ENCODE data around the gene SPINT2.

Gene SPINT2

DNA sequence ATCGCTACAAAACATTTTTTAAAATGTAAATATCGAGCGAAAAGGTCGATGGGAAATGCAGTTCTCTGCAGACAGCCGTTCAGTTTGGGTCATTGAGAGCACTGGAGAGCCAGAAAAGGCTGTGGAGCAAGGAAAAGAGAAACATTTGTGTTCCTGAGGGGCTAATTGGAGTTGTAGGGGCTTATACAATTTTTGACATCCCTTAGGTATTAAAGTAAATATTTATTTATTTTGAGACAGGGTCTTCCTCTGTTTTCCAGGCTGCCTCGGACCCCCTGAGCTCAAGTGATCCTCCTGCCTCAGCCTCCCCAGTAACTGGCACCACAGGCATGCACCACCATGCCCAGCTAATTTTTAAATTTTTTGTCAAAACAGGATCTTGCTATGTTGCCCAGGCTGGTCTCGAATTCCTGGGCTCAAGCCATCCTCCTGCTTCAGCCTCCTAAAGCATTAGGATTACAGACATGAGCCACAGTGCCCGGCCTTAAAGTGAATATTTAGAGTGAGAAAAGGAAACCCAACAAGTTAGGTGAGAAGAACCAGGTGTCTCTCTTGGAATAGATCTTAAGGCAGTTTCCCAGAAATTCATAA is 52.2 kb downstream of the SPINT2 start:
- TF ChIP-seq, protein P1, sequence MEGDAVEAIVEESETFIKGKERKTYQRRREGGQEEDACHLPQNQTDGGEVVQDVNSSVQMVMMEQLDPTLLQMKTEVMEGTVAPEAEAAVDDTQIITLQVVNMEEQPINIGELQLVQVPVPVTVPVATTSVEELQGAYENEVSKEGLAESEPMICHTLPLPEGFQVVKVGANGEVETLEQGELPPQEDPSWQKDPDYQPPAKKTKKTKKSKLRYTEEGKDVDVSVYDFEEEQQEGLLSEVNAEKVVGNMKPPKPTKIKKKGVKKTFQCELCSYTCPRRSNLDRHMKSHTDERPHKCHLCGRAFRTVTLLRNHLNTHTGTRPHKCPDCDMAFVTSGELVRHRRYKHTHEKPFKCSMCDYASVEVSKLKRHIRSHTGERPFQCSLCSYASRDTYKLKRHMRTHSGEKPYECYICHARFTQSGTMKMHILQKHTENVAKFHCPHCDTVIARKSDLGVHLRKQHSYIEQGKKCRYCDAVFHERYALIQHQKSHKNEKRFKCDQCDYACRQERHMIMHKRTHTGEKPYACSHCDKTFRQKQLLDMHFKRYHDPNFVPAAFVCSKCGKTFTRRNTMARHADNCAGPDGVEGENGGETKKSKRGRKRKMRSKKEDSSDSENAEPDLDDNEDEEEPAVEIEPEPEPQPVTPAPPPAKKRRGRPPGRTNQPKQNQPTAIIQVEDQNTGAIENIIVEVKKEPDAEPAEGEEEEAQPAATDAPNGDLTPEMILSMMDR (IDR thresholded peaks at IDR 0.05; ENCODE audit: extremely low read depth, insufficient read depth, missing control alignments), result no peak
- DNase-seq (ENCODE audit: low spot score), result peak; percentile 53
- in situ Hi-C loops (cut with MboI; ENCODE audit: low pct_unique_long_range_greater_than_20kb, low sequenced_read_pairs, unreplicated experiment), result no loop called here

DNA sequence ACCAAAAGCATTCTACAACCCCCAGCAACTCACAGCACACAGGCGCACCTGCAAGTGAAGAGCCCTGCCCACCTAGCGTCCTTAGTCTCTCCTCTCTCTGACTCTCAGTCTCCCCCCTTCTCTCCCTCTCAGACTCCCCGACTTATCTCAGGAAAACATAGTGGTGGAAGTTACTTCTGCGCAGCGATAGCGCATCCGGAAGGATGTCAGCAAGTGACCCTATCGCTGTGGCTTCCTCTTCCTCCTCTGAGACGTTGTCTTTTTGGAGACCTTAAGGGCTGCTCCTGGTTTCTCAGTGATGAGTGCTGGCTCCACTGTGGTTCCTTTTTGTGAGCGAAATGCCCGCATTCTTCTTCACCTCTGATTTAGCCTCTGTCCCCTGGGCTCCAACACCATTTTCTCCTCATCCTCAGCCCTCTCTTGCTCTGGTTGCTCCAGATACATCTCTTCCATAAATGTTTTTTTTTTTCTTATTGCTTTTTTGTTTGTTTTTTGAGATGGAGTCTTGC is 52.8 kb downstream of the SPINT2 start:
- in situ Hi-C loops (cut with MboI; ENCODE audit: low pct_unique_long_range_greater_than_20kb, low sequenced_read_pairs, unreplicated experiment), result no loop called here
- DNase-seq (ENCODE audit: low spot score), result no peak

DNA sequence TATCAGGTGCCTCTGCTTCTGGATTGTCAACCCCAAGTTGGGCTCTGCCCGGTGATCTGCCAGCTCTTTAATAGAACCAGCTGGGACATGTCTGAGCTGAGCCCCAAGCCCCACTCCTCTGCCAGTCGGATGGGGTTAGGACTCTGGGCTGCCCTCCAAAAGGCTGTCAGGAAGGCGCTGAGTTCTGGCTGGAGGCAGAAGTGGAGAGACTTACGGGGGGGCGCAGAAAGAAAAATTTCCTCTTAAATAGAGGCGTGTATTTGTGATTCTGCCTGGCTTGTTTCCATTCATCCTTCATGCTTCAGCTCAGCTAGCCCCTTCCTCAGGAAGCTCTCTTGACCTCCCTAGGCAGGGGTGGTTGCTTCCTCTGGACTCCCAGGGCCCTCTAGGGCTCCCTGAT is 54.3 kb downstream of the SPINT2 start:
- in situ Hi-C loops (cut with MboI; ENCODE audit: low pct_unique_long_range_greater_than_20kb, low sequenced_read_pairs, unreplicated experiment), result no loop called here
- TF ChIP-seq, protein P1 (IDR thresholded peaks at IDR 0.05; ENCODE audit: extremely low read depth, insufficient read depth, missing control alignments), result no peak
- no peak for DNase-seq (ENCODE audit: low spot score)

More for the DNA sequence above, 52.8 kb downstream of the SPINT2 start:
- TF ChIP-seq, protein P1 (IDR thresholded peaks at IDR 0.05; ENCODE audit: extremely low read depth, insufficient read depth, missing control alignments), result no peak

DNA sequence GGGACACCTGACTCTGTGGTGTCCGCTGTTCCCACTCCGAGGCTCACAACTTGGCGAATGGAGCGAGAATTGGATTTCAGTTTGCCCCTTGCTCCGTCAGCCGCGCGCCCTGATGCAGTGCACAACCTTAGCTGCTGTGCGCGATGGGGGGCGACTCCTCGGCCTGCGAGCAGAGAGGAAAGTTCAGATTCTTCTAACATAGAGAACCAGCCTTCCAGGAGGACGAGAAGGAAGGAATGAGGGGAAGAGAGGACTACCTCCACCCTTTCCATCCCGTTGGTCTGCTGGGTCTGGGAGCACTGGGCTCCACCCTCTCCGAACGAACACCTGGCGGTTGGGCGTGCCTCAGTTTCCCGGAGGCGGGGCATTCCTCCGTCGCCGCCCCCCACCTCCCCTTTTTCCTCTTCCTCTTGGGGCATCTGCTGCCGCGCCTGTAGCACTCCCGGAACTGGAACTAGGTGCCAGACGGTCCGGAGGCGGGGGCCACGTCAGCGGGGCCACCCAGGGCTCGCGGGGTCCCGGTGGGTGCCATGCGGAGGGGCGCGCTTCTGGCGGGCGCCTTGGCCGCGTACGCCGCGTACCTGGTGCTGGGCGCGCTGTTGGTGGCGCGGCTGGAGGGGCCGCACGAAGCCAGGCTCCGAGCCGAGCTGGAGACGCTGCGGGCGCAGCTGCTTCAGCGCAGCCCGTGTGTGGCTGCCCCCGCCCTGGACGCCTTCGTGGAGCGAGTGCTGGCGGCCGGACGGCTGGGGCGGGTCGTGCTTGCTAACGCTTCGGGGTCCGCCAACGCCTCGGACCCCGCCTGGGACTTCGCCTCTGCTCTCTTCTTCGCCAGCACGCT is 55.3 kb downstream of the SPINT2 start, which contains the start of gene KCNK6:
KCNK6 (plus strand) TSS at position 425 of the 838 bp plus-strand sequence; CDS start at position 531, 106 bp downstream.
- TF ChIP-seq, protein P1 (IDR thresholded peaks at IDR 0.05; ENCODE audit: extremely low read depth, insufficient read depth, missing control alignments), result no peak
- in situ Hi-C loops (cut with MboI; ENCODE audit: low pct_unique_long_range_greater_than_20kb, low sequenced_read_pairs, unreplicated experiment), result loop anchor here (10.0 kb wide), 1 partner anchor 85 kb away; no protein-coding TSS in a partner anchor
- DNase-seq (ENCODE audit: low spot score), result no peak

DNA sequence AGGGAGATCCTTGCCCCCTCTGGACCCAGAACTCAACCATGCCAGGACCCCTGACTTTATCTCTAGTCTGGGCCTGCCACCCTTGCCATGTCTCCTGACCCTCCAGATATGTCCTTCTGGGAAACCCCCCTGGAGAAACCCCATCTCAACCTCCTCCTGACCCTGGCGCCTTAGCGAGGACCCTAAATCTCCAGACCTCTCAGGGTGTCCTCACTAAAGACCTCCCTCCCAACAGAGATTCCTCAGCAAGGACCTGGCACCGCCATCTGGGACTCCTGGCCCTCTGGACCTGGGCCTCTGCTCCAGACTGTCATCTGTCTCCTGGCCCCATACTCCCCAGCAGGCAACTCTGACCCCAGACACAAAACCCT is 56.6 kb downstream of the SPINT2 start:
- TF ChIP-seq, protein P1 (IDR thresholded peaks at IDR 0.05; ENCODE audit: extremely low read depth, insufficient read depth, missing control alignments), result no peak
- no peak for DNase-seq (ENCODE audit: low spot score)
- in situ Hi-C loops (cut with MboI; ENCODE audit: low pct_unique_long_range_greater_than_20kb, low sequenced_read_pairs, unreplicated experiment), result loop anchor here (10.0 kb wide), 1 partner anchor 86 kb away; no protein-coding TSS in a partner anchor

DNA sequence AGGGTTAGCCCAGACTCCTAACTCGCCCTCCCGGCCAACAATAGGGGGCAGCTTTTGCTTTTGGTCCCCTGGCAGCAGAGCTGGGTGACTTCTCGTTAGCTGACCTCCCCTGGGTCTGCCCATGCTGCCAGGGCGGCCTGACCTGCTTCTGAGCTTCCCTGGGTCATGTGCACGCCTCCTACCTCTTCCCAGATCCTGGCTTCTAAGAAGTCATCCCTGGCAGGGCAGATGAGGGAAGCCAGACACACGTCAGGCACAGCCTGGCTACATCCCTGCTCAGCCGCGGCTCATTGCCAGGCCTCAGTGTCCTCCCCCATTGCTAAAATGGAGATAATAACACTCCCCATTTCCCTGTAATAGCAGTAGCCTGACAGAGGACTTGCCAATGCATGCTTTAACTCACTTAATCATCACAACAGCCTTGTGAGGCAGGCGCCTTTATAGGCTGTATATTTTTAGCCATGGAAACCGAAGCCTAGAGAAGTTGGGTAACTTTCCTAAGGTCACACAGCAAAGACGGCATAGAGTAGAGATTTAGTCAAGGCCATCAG is 57.3 kb downstream of the SPINT2 start:
- no peak for DNase-seq (ENCODE audit: low spot score)
- in situ Hi-C loops (cut with MboI; ENCODE audit: low pct_unique_long_range_greater_than_20kb, low sequenced_read_pairs, unreplicated experiment), result loop anchor here (10.0 kb wide), 1 partner anchor 87 kb away; no protein-coding TSS in a partner anchor
- TF ChIP-seq, protein P1 (IDR thresholded peaks at IDR 0.05; ENCODE audit: extremely low read depth, insufficient read depth, missing control alignments), result no peak

Measured in GM13977 (cell line).